AG08396 (cell line): Measurements from ENCODE around the gene PTPN1.

Source experiments
- DNase-seq: peaks from one replicate; pipeline ENCODE4 v3.0.0; 2012; ENCODE audit warnings: low spot score, mixed read lengths

The PTPN1 gene

GRCh38 chr20:50577175-50578018 lies 67.2 kb downstream of the PTPN1 start:
- DNase-seq = no peak

GRCh38 chr20:50578061-50578777 lies 68.0 kb downstream of the PTPN1 start:
- no peak for DNase-seq

GRCh38 chr20:50578778-50579165 lies 68.6 kb downstream of the PTPN1 start:
- no peak for DNase-seq

GRCh38 chr20:50579511-50579910 lies 69.3 kb downstream of the PTPN1 start:
- DNase-seq = no peak

- peak; percentile 84 for DNase-seq
Measured at GRCh38 chr20:50580016-50580747, 70.0 kb downstream of the PTPN1 start.

- DNase-seq = no peak
Measured at GRCh38 chr20:50580842-50581544, 70.8 kb downstream of the PTPN1 start.

GRCh38 chr20:50582092-50582491 lies 71.9 kb downstream of the PTPN1 start:
- DNase-seq = no peak

- DNase-seq = no peak
Measured at GRCh38 chr20:50582591-50583234, 72.5 kb downstream of the PTPN1 start.

- no peak for DNase-seq
Measured at GRCh38 chr20:50583442-50584150, 73.4 kb downstream of the PTPN1 start.

GRCh38 chr20:50584687-50585086 lies 74.5 kb downstream of the PTPN1 start:
- no peak for DNase-seq

- no peak for DNase-seq
Measured at GRCh38 chr20:50585214-50585613, 75.0 kb downstream of the PTPN1 start.

GRCh38 chr20:50585678-50586077 lies 75.5 kb downstream of the PTPN1 start:
- no peak for DNase-seq

GRCh38 chr20:50586531-50587232 lies 76.5 kb downstream of the PTPN1 start:
- no peak for DNase-seq

GRCh38 chr20:50587291-50587961 lies 77.2 kb downstream of the PTPN1 start:
- DNase-seq = no peak

GRCh38 chr20:50588034-50588736 lies 78.0 kb downstream of the PTPN1 start:
- peak; percentile 88 for DNase-seq

- no peak for DNase-seq
Measured at GRCh38 chr20:50589548-50590347, 79.6 kb downstream of the PTPN1 start.

GRCh38 chr20:50590348-50590664 lies 80.1 kb downstream of the PTPN1 start:
- no peak for DNase-seq

GRCh38 chr20:50591233-50591852 lies 81.2 kb downstream of the PTPN1 start:
- no peak for DNase-seq
